Liver (tissue), 9 donors: ENCODE results near the gene ASXL1. TPM values are rescaled to one million over a fixed set of nuclear protein-coding genes. Genes with fewer than 3 reads are reported as not detected.
"Not testable (repeated sequence)": the region's sequence is repeated elsewhere in the genome, so short reads cannot be mapped to it uniquely, and the experiment has no call there.

Experiments used
- DNase-seq: peaks from one replicate; pipeline ENCODE4 v3.0.0-alpha.2; 2017; ENCODE audit warnings: low spot score
- H3K27ac ChIP-seq, 2 donors: one replicate each; pipeline ENCODE4 v1.7.0; 2013; ENCODE audit warnings: inconsistent platforms in 2 of 2, low read length in 2 of 2, control low read depth in 1 of 2, low read depth in 1 of 2, mild to moderate bottlenecking in 1 of 2
- H3K27me3 ChIP-seq, 4 donors: one replicate each; pipeline versions ENCODE4 v1.6.1 to v1.7.0; 2013; ENCODE audit warnings: low read length in 3 of 4, inconsistent platforms in 1 of 4, mild to moderate bottlenecking in 1 of 4, moderate library complexity in 1 of 4; ENCODE audit not compliant: control insufficient read depth in 4 of 4, insufficient read depth in 4 of 4
- H3K36me3 ChIP-seq, 4 donors: one replicate each; pipeline versions ENCODE4 v1.6.1 to v1.7.0; 2013; ENCODE audit warnings: low read length in 3 of 4, mild to moderate bottlenecking in 3 of 4, low read depth in 1 of 4, moderate library complexity in 1 of 4; ENCODE audit not compliant: control insufficient read depth in 4 of 4, insufficient read depth in 3 of 4
- H3K4me1 ChIP-seq, 4 donors: one replicate each; pipeline versions ENCODE4 v1.6.1 to v1.7.0; 2013; ENCODE audit warnings: low read length in 3 of 4, mild to moderate bottlenecking in 3 of 4, moderate library complexity in 1 of 4; ENCODE audit not compliant: control insufficient read depth in 4 of 4, insufficient read depth in 4 of 4
- H3K4me3 ChIP-seq, 3 donors: one replicate each; pipeline versions ENCODE4 v1.6.1 to v1.7.0; 2013; ENCODE audit warnings: low read length in 3 of 3, control low read depth in 1 of 3, low read depth in 1 of 3, mild to moderate bottlenecking in 1 of 3
- H3K9ac ChIP-seq, 2 donors: one replicate each; pipeline ENCODE4 v1.7.0; 2013; ENCODE audit warnings: low read length in 2 of 2, mild to moderate bottlenecking in 2 of 2, moderate library complexity in 2 of 2, control low read depth in 1 of 2, low read depth in 1 of 2
- H3K9me3 ChIP-seq, 4 donors: one replicate each; pipeline versions ENCODE4 v1.6.1 to v1.7.0; 2013; ENCODE audit warnings: low read length in 3 of 4; ENCODE audit not compliant: control insufficient read depth in 4 of 4
- CTCF ChIP-seq: fragments of 150-350 bp; IDR thresholded peaks from 2 replicates; pipeline ENCODE4 v1.5.1; 2017; ENCODE audit warnings: improper control_type of control experiment, low read depth, low read length; ENCODE audit not compliant: missing input control
- EGR1 ChIP-seq, 2 donors: IDR thresholded peaks; 2 replicates each; pipeline ENCODE4 v1.6.1; 2016 to 2018; ENCODE audit warnings: antibody characterized with exemption in 2 of 2, low read depth in 2 of 2
- FOXA1 ChIP-seq: IDR thresholded peaks from 2 replicates; pipeline ENCODE4 v1.6.1; 2016; ENCODE audit warnings: antibody characterized with exemption
- FOXA2 ChIP-seq: IDR thresholded peaks from 2 replicates; pipeline ENCODE4 v1.6.1; 2016; ENCODE audit warnings: antibody characterized with exemption
- GABPA ChIP-seq, 2 donors: IDR thresholded peaks in 1 of 2; conservative IDR thresholded peaks in 1 of 2; 2 replicates each; pipeline ENCODE4 v1.6.1; 2016; ENCODE audit warnings: antibody characterized with exemption in 2 of 2, mild to moderate bottlenecking in 1 of 2, moderate library complexity in 1 of 2
- HNF4A ChIP-seq, 2 donors: conservative IDR thresholded peaks; 2 replicates each; pipeline ENCODE4 v1.6.1; 2016; ENCODE audit warnings: antibody characterized with exemption in 2 of 2, mild to moderate bottlenecking in 2 of 2
- HNF4G ChIP-seq: IDR thresholded peaks from 2 replicates; pipeline ENCODE4 v1.6.1; 2016; ENCODE audit warnings: antibody characterized with exemption
- JUND ChIP-seq, 2 donors: IDR thresholded peaks; 2 replicates each; pipeline ENCODE4 v1.6.1; 2016; ENCODE audit warnings: antibody characterized with exemption in 2 of 2
- MAX ChIP-seq: IDR thresholded peaks from 2 replicates; pipeline ENCODE4 v1.6.1; 2016; ENCODE audit warnings: antibody characterized with exemption
- NR2F2 ChIP-seq: IDR thresholded peaks from 2 replicates; pipeline ENCODE4 v1.6.1; 2016; ENCODE audit warnings: antibody characterized with exemption
- RAD21 ChIP-seq, 2 donors: IDR thresholded peaks; 2 replicates each; pipeline ENCODE4 v1.6.1; 2016; ENCODE audit warnings: antibody characterized with exemption in 2 of 2, mild to moderate bottlenecking in 2 of 2
- RXRA ChIP-seq, 2 donors: IDR thresholded peaks; 2 replicates each; pipeline ENCODE4 v1.6.1; 2017 to 2018; ENCODE audit warnings: antibody characterized with exemption in 2 of 2, mild to moderate bottlenecking in 1 of 2
- SP1 ChIP-seq: IDR thresholded peaks from 2 replicates; pipeline ENCODE4 v1.6.1; 2018; ENCODE audit warnings: antibody characterized with exemption, mild to moderate bottlenecking
- TAF1 ChIP-seq: conservative IDR thresholded peaks from 2 replicates; pipeline ENCODE4 v1.6.1; 2016; ENCODE audit warnings: antibody characterized with exemption, mild to moderate bottlenecking
- YY1 ChIP-seq: IDR thresholded peaks from 2 replicates; pipeline ENCODE4 v1.6.1; 2016; ENCODE audit warnings: antibody characterized with exemption, mild to moderate bottlenecking
- WGBS: extraction: QIAGEN DNeasy Blood & Tissue Kit; methylation state at CpG from one replicate; pipeline ENCODE4 v1.1.7; 2013; 5-methylcytosine and 5-hydroxymethylcytosine counted together
- polyA plus RNA-seq, 2 donors: library from polyadenylated mRNA; stranded (reverse) in 1 of 2; unstranded in 1 of 2; fragments of 200-250 nt in 1 of 2; fragments of >200 nt in 1 of 2; fragmentation: Nextera tagmentation in 1 of 2; extraction: Ambion mirVana in 1 of 2; gene quantifications; one replicate each; pipeline versions ENCODE4 v1.2.1 to v1.2.3, GENCODE V29; 2013 to 2015
- total RNA-seq, 2 donors: library from RNA; depleted of rRNA; stranded (reverse); fragments of >200 nt; gene quantifications; one replicate each; pipeline ENCODE4 v1.2.3, GENCODE V29; 2014
- TF ChIP-seq, protein P1 (sequence below): IDR thresholded peaks from 2 replicates; pipeline ENCODE4 v1.6.1; 2016; ENCODE audit warnings: antibody characterized with exemption, mild to moderate bottlenecking
- TF ChIP-seq, protein P2 (sequence below): IDR thresholded peaks from 2 replicates; pipeline ENCODE4 v1.6.1; 2016; ENCODE audit warnings: antibody characterized with exemption
- donor health status: healthy.
- donor health status: healthy.
- donor health status: healthy.
- donor health status: healthy.
- donor health status: healthy.

Gene ASXL1
- total and polyA plus RNA-seq, 4 donors: 13.4 to 61.3 (median 24.5) TPM

GRCh38 chr20:32380745-32381144 is 22.6 kb downstream of the ASXL1 start:
- TF ChIP-seq EGR1 (IDR thresholded peaks at IDR 0.05; ENCODE audit: low read depth in 2 of 2) (no peak), TAF1 (no peak), NR2F2 (no peak), FOXA1 (no peak), HNF4G (no peak), RXRA (IDR thresholded peaks at IDR 0.05) (no peak), GABPA (IDR thresholded peaks at IDR 0.05 in 1 of 2, conservative IDR thresholded peaks at IDR 0.05 in 1 of 2) (no peak), CTCF (no peak), FOXA2 (no peak)
- no peaks in the 10 kb centered on the region for H3K27me3 ChIP-seq
- peaks cover 0 to 6% (median 3%) of the 10 kb centered on the region in 4 donors for H3K36me3 ChIP-seq

GRCh38 chr20:32382102-32382950 is 24.2 kb downstream of the ASXL1 start:
- no peak for DNase-seq
- Histone ChIP-seq H3K9ac (no peak overlapping the region), H3K9me3 (no peaks in the 10 kb centered on the region), H3K4me3 (no peak overlapping the region), H3K27ac (no peak overlapping the region), H3K36me3 (peaks cover 0 to 6% (median 2%) of the 10 kb centered on the region in 4 donors), H3K27me3 (no peaks in the 10 kb centered on the region), H3K4me1 (peaks cover 0 to 4% (median 2%) of the 10 kb centered on the region in 4 donors)
- 85% methylated on average over 11 of the region's 11 CpGs for WGBS
- TF ChIP-seq MAX: no peak
- no peak for TF ChIP-seq YY1
- TF ChIP-seq TAF1: no peak
- no peak for TF ChIP-seq EGR1 (IDR thresholded peaks at IDR 0.05; ENCODE audit: low read depth in 2 of 2)
- TF ChIP-seq RAD21 (IDR thresholded peaks at IDR 0.05): no peak
- no peak for TF ChIP-seq SP1
- no peak for TF ChIP-seq RXRA (IDR thresholded peaks at IDR 0.05)
- TF ChIP-seq, protein P1, sequence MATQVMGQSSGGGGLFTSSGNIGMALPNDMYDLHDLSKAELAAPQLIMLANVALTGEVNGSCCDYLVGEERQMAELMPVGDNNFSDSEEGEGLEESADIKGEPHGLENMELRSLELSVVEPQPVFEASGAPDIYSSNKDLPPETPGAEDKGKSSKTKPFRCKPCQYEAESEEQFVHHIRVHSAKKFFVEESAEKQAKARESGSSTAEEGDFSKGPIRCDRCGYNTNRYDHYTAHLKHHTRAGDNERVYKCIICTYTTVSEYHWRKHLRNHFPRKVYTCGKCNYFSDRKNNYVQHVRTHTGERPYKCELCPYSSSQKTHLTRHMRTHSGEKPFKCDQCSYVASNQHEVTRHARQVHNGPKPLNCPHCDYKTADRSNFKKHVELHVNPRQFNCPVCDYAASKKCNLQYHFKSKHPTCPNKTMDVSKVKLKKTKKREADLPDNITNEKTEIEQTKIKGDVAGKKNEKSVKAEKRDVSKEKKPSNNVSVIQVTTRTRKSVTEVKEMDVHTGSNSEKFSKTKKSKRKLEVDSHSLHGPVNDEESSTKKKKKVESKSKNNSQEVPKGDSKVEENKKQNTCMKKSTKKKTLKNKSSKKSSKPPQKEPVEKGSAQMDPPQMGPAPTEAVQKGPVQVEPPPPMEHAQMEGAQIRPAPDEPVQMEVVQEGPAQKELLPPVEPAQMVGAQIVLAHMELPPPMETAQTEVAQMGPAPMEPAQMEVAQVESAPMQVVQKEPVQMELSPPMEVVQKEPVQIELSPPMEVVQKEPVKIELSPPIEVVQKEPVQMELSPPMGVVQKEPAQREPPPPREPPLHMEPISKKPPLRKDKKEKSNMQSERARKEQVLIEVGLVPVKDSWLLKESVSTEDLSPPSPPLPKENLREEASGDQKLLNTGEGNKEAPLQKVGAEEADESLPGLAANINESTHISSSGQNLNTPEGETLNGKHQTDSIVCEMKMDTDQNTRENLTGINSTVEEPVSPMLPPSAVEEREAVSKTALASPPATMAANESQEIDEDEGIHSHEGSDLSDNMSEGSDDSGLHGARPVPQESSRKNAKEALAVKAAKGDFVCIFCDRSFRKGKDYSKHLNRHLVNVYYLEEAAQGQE: no peak
- no peak for TF ChIP-seq CTCF
- TF ChIP-seq FOXA2: no peak
- TF ChIP-seq HNF4G: no peak
- no peak for TF ChIP-seq FOXA1
- TF ChIP-seq, protein P2, sequence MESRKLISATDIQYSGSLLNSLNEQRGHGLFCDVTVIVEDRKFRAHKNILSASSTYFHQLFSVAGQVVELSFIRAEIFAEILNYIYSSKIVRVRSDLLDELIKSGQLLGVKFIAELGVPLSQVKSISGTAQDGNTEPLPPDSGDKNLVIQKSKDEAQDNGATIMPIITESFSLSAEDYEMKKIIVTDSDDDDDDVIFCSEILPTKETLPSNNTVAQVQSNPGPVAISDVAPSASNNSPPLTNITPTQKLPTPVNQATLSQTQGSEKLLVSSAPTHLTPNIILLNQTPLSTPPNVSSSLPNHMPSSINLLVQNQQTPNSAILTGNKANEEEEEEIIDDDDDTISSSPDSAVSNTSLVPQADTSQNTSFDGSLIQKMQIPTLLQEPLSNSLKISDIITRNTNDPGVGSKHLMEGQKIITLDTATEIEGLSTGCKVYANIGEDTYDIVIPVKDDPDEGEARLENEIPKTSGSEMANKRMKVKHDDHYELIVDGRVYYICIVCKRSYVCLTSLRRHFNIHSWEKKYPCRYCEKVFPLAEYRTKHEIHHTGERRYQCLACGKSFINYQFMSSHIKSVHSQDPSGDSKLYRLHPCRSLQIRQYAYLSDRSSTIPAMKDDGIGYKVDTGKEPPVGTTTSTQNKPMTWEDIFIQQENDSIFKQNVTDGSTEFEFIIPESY: no peak
- no peak for TF ChIP-seq NR2F2
- TF ChIP-seq JUND (IDR thresholded peaks at IDR 0.05): no peak
- no peak for TF ChIP-seq HNF4A (conservative IDR thresholded peaks at IDR 0.05)
- no peak for TF ChIP-seq GABPA (IDR thresholded peaks at IDR 0.05 in 1 of 2, conservative IDR thresholded peaks at IDR 0.05 in 1 of 2)

More at GRCh38 chr20:32380745-32381144, 22.6 kb downstream of the ASXL1 start:
- 94% methylated on average over 3 of the region's 3 CpGs for WGBS
- Histone ChIP-seq H3K9me3 (no peaks in the 10 kb centered on the region), H3K4me1 (peaks cover 0 to 4% (median 2%) of the 10 kb centered on the region in 4 donors), H3K27ac (no peak overlapping the region), H3K4me3 (no peak overlapping the region), H3K9ac (no peak overlapping the region)
- DNase-seq: no peak

- H3K9me3 ChIP-seq, H3K27ac ChIP-seq, H3K27me3 ChIP-seq, H3K9ac ChIP-seq, H3K4me1 ChIP-seq, H3K36me3 ChIP-seq, H3K4me3 ChIP-seq, DNase-seq: not testable (repeated sequence)
- WGBS: 95% methylated on average over 9 of the region's 9 CpGs
Observed at GRCh38 chr20:32383441-32383840, 25.3 kb downstream of the ASXL1 start.
